SIG-M5 treated with dmso at 0.1 percent for 504 hours (cell line): ENCODE measurements around the gene TERT.

ENCODE experiments used
- DNase-seq: peaks from one replicate; lab custom pipeline; 2025; ENCODE audit not compliant: unreplicated experiment; lab: John Stamatoyannopoulos, UW

The TERT gene

DNA sequence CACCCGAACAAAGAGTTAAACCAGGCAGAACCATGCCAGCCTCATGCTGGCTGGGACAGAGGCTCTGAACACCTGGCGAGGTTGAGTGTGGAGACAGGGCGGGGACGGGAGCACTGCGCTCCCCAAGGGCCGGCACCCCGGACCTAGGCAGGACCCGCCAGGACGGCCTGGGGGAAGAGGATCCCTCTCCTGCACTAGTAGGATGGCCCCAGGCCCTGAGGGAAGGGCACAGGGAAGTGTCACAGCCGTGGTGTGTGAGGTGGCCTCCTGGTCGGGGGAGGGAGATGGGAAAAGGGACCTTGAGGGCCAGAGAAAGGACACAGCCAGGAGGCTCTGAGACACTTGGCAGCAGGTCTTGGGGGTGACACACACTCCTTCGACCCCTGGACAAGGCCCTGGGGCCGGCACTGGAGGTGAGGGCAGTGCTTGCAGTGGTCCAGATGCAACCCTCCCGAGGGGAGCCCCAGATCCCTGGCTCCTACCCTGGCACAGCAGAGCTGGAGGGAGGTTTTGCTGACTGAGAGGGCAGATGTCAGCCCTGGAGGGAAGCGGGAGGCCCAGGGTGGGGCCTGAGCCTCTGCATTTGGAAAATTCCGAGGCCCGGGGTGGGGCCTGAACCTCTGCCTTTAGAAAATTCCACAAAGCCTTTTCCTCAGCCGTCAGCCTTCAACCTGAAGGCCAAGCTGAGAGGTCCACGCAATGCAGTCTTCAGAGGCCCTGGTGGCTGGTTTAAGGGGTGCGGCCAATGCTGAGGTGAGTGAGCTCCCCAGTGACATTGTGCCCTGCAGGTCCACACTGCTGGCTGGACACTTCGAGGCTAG lies 24.8 kb upstream of the TERT start:
- DNase-seq = no peak

DNA sequence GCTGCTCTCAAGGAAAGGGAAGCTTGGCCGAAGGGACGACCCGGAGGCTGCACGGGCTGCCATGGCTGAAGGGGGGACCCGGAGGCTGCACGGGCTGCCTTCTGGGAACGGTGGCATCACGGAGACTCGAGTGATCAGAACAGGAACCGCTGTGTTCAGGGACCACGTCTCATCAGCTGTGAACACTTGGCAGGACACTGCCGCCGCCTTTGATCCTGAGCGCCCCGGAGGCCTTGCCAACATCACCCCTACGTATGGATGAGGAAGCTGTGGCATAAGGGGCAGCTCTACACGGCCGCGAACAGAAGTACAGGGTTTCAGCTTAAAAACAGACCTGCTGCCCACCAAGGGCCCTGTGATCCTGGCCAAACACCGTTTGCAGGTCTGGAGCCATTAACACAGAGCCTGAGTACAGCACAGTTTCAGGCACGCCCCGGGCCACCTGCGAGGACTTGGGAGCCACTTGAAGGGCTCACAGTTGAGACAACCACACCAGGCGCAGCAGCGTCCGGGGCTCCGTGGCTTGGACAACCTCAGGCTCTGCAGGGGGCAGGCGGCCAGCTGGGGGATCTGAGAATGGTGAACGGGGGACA lies 23.9 kb upstream of the TERT start:
- no peak for DNase-seq

- no peak for DNase-seq
Measured at GRCh38 chr5:1317921-1318565, 23.2 kb upstream of the TERT start.

DNA sequence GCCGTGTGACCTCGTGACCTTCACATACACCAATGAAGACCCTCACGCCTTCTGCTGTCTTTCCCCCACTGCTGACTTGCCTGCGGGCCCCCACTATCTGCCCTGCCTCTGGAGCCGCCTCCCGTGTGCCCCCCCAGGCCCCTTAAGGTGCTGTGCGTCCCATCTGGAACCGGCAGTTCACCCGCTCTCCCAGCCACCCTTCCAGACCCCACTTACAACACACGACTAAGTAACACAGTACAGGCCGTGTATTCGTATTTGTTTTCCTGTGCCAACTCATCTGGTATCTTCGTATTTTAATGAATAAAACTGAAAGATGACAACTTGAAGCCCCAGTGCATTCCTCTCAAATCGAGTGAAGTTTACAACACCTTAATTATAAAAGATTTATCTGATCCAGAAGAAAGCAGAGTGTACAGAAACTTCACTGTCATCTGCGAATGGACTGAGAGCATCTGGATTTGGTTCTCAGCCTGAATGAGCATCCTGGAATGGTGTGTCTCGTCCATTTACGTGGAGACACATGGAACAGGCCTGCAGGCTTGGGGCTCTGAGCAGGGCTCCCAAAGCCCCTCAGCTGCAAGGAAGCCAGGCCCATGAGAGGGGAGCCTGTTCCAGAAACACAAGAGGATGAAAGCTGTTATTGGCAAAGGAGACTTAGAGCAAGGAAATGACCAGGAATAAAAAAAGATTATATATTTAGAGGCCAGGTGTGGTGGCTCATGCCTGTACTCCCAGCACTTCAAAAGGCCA lies 21.9 kb upstream of the TERT start:
- DNase-seq = no peak

DNA sequence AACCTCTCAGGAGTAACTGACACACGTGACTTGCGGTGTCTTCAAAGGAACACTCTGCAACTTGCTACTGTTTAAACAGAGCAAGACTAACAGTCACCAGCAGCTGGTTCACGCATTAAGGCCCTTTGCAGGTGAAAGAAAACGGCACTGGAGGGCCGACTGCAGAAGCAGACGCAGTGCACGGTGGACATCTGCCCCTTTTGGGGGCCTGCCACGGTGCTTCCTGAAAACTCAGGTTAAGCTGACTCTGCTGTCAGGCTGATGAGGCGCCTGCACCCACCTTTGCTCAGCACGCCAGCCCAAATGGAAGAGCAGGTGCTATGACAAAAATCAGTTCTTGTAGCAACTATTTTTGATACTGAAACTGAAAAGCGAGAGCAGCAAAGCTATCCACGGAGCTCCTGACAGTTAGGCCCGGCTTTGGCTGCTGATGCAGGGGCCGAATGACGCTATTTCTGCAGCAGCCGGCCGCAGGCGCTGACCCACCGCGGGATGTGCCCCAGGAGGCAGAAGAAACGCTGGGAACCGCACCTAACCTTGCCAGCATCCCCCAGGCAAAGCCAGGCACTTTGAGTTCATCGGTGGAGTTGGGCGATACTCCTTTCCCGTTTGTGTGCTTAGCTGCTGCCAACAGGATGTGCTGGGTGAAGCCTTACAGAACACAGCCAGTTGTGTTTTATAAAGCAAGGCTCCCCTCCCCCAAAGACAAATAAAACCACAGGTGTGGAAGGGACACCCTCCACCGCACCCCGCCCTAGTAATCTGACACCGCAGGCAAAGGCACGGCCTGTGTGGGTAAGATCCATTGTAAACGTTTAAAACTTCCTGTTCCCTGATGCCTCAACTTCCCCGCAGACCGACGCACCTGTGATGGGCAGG lies 21.1 kb upstream of the TERT start:
- peak; percentile 40 for DNase-seq

- DNase-seq = no peak
Measured at GRCh38 chr5:1315018-1315708, 20.3 kb upstream of the TERT start.

GRCh38 chr5:1314564-1314982 lies 19.7 kb upstream of the TERT start:
- no peak for DNase-seq

DNA sequence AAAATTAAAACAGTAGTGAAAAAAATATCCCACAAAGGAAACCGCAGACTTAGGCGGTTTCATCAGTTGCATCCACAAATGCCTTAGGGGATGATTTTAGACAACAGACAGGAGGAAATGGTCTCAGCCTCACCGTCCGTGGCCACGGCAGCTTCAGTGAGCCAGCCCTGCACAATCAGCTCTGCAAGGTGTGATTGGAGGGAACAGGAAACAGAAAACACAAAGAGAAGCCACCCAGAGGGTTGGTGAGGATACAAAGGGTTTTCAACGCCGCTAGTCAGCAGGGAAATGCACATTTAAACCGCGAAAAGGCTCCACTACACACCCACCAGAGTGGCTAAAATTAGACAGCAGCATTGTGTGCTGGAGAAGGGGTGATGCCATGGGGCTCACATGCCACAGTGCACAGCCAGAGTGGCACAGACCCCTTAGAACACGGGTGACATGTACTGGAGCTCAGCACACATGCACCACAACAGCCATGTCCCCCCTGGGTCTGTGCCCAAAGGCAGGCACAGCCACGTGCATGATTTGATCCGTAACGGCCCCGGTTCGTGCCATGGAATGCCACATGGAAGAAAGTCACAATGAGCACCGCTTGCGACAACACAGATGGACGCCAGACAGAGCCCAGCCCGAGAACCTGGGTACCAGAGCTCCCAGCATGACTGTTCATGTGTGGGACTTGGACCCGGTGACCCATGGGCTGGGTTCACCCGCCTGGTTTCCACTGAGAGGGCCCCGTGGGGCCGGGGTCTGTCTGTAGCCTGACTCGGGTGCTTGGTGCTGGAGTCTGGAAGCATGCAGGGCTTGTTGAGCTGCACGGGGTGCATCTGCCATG lies 18.3 kb upstream of the TERT start:
- DNase-seq = peak; percentile 72

DNA sequence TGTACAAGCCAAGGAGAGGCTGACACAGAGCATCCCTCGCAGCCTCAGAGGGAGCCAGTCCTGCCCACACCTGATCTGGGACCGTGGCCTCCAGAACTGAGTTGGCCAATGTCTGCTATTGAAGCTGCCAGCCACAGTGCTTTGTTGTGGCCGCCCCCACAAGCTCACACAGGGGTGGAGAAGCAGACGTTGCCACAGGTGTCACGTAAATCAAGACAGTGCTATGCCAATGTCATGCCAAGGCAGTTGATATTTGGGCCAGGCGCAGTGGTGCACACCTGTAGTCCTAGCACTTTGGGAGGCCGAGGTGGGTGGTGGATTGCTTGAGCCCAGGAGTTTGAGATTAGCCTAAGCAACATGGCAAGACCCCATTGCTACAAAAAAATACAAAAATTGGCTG lies 17.3 kb upstream of the TERT start:
- DNase-seq = no peak

- DNase-seq = no peak
Measured at GRCh38 chr5:1311439-1312055, 16.7 kb upstream of the TERT start.

DNA sequence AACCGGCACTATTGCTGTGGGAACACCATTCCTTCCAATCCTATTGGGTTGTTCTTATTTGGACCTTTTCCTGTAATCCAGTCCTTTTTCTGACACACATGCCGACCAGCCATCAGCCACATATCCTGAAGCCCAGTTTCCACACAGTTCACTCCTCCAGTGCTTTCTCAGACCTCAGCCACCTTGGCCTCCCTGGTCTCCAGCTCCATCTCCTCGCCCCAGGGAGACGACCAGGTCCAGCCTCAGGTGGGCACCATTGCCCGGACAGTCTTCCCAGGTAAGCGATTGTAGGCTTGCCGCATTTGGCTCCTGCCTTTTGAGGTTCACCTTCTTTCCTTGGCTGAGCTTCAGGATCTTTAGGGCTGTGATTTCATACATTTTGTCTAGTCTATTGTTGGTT lies 15.2 kb upstream of the TERT start:
- no peak for DNase-seq

- DNase-seq = peak; percentile 70
Measured at GRCh38 chr5:1304033-1304432, 9.2 kb upstream of the TERT start.

DNA sequence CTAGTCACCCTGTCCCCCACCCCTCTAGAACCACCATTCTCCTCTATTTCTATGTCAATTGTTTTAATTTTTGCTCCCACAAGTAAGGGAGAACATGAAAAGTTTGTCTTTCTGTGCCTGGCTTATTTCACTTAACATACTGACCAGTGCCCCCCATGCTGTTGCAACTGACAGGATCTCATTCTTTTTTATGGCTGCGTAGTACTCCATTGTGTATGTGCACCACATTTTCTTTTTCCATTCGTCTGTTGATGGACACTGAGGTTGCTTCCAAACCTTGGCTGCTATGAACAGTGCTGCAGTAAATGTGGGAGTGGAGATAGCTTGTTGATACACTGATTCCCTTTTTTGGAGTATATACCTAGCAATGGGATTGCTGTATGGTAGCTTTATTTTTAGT lies 7.4 kb upstream of the TERT start:
- DNase-seq = no peak

DNA sequence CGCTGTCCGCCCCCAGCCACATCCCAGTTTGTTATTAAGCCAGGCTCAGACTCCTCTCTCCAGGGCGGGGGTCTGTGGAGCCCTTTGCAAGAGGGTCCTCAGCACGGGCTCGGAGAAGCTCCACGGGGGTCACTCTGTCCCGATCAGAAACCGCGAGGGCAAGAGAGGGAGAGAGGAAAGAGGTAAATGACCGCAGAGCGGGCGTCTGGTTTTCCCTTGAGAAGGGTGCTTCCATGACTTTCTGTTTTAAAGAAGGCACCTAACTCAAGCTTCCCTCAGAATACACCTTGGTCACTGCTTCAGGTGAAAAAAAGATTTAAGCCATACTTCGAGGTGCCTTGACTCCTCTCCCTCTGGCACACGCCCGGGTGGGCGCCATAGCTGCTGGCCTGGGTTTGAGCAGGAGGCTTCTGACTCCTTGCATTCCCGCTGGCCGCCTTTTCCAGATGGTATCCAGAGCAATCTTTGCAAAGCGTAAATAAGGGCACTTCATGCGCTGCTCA lies 5.8 kb upstream of the TERT start:
- DNase-seq = no peak

DNA sequence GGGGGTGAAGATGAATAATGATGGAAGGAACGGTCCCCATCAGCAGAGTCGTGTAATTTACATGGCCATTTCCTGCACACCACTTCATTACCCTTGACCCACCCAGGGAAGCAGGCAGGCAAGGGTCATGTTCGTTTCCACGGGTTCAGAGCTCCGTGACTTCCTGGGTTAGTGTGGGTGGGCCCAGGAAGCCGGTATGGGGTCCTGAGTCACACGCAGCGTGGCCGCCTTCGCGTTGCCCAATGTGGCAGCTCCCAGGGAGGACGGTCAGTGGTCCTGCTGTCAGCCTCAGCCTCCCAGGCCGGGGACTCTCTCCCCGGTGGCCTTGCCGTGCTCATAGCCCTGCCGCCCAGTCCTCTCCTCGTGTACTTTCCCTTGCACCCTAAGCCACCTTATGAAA lies 5.1 kb upstream of the TERT start:
- DNase-seq = no peak

DNA sequence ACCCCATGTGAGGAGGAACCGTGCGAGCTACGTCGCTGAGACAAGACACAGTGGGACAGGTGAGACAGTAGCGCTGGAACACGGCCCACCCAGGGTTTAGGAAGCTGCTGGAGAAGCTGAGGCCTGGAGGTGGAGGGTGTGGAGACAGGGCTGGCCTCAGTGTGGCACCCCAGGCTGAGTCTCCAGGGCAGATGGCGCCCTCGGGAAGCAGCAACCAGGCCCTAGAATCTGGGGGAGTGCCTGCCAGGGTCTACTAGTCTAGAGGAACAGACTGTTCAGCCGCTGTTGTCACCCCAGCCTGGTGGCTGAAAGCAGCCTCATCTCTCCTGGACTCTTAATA lies 4.6 kb upstream of the TERT start:
- no peak for DNase-seq

DNA sequence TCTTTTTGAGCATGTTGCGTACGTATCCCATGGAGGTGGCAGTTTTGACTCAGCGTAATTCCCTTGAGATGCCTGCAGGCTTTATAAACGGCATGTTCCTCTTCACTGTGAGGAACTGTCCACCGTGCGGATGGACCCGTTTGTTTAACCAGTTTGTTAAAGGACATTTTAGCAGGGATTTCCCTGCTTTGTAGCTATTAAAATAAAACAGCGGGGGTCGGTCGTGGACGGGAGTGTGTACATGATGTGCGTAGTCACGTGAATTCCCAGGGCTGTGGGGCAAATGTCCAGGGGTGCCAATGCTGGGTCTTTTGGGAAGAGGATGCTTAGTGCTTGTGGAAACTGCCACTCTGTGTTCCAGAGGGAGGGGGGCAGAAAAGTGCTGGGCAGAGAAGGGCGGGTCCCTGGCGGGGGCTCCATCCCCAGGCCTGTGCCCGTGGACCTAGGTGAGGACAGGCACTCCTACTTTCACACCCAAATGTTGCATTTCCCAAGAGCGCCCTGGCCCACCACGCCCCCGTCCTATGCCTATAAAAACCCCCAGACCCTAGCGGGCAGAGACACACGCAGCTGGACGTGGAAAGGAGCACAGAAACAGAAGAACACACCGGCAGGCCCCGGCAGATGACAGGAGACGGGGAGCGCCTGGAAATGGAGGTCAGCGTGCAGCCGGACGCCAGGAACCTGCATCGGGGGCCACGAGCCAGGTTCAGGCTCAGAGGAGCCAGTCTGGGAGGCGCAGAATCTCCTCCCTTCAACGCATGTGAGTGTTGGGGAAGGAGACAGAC lies 4.0 kb upstream of the TERT start:
- no peak for DNase-seq

GRCh38 chr5:1298067-1298551 lies 3.2 kb upstream of the TERT start:
- no peak for DNase-seq
